GM10266 (cell line): ENCODE measurements around the gene SMYD3.
"Not testable (repeated sequence)": the region's sequence is repeated elsewhere in the genome, so short reads cannot be mapped to it uniquely, and the experiment has no call there.

Experiments
- DNase-seq: peaks from one replicate; pipeline ENCODE4 v3.0.0; 2012; ENCODE audit errors: extremely low spot score
- TF ChIP-seq, protein P1 (sequence below): IDR thresholded peaks from 2 replicates; pipeline ENCODE4 v1.5.1; 2012; ENCODE audit warnings: mild to moderate bottlenecking, low read depth; ENCODE audit not compliant: control insufficient read depth, insufficient read depth; ENCODE audit errors: missing control alignments

The SMYD3 gene

DNA sequence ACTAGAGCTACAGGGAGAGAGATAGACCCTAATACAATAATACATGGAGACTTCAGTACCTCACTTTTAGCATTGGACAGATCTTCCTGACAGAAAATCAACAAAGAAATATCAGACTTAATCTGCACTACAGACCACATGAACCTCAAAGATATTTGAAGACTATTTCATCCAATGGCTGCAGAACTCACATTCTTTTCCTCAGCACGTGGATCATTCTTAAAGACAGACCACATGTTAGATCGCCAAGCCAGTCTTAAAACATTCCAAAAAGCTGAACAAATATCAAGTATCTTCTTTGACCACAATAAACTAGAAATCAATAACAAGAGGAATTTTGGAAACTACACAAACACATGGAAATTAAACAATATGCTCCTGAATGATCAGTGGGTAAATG is 776.3 kb downstream of the SMYD3 start:
- TF ChIP-seq, protein P1, sequence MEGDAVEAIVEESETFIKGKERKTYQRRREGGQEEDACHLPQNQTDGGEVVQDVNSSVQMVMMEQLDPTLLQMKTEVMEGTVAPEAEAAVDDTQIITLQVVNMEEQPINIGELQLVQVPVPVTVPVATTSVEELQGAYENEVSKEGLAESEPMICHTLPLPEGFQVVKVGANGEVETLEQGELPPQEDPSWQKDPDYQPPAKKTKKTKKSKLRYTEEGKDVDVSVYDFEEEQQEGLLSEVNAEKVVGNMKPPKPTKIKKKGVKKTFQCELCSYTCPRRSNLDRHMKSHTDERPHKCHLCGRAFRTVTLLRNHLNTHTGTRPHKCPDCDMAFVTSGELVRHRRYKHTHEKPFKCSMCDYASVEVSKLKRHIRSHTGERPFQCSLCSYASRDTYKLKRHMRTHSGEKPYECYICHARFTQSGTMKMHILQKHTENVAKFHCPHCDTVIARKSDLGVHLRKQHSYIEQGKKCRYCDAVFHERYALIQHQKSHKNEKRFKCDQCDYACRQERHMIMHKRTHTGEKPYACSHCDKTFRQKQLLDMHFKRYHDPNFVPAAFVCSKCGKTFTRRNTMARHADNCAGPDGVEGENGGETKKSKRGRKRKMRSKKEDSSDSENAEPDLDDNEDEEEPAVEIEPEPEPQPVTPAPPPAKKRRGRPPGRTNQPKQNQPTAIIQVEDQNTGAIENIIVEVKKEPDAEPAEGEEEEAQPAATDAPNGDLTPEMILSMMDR: no peak
- no peak for DNase-seq

DNA sequence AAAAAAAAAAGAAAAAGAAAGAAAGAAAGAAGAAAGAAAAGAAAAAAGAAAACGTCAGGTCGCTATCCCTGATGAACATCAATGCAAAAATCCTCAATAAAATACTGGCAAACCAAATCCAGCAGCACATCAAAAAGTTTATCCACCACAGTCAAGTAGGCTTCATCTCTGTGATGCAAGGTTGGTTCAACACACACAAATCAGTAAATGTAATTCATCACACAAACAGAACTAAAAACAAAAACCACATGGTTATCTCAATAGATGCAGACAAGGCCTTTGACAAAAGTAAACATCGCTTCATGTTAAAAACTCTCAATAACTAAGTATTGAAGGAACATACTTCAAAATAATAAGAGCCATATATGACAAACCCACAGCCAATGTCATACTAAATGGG is 779.0 kb downstream of the SMYD3 start:
- DNase-seq: not testable (repeated sequence)

DNA sequence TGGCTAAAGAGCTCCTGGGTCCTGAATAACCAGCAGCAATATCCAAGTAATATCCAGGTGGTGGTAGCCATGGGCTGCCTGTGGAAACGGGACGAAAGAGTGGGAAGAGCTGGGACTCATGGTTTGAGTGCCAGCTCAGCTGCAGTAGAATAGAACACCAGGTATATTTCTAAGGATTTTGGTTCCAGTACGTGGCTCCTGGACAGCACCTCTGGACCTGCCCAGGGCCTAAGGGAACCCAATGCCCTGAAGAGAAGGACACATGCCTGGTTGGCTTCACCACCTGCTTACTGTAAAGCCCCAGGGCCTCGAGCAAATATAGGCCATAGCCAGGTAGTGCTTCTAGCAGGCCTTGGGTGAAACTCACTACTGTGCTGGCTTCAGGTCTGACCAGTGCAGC is 785.6 kb downstream of the SMYD3 start:
- TF ChIP-seq, protein P1: no peak
- DNase-seq: no peak

DNA sequence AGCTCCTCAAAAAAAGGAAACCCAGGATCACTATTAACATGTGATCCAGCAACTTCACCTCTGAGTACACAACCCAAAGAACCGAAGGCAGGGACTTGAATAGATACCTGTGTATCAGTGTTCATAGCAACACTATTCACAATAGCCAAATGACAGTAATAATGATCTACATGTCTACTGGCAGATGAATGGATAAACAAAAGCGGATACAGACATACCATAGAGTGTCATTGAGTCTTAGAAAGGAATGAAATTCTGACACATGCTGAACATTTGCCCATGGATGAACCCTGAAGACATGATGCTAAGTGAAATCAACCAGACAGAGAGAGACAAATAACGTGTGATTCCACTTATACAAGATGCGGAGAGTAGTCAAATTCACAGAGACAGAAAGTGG is 788.1 kb downstream of the SMYD3 start:
- DNase-seq: no peak
- TF ChIP-seq, protein P1: no peak

DNA sequence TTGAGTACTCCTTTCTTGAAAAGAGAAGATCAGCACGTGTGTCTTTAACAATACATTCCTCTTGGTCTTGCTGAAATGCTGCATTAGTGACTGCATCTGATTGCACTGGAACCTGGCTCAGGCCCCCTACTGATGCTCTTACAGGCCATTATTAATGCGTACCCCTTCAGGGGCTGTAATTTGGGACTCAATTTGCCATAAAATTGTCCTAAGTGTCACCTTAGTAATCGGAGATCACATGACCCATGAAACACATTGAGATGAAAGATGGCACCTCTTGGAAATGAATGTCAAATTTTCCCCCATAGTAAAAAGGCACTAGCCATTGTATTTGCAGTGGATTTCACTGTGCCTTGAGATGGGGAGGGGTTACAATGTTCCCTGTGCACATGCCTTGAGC is 789.0 kb downstream of the SMYD3 start:
- no peak for DNase-seq
- TF ChIP-seq, protein P1: no peak

DNA sequence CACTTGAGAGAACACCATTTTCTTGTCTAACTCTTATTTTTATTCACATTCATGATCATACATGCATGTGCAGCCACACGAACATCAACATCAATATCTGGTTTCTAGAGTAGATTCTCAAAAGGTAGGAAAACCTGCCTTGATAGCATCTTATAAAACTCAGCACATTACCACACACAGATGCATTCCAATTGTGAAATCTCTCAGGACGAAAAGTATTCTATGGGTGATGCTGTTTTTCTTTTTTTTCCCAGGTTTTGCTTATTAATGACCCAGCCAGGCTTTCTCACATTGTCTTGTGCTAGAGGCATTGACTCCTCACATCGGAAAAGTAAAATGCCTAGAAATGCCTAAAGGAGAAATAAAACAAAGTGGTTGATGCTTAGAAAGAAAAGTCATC is 789.5 kb downstream of the SMYD3 start:
- no peak for DNase-seq
- TF ChIP-seq, protein P1: no peak

DNA sequence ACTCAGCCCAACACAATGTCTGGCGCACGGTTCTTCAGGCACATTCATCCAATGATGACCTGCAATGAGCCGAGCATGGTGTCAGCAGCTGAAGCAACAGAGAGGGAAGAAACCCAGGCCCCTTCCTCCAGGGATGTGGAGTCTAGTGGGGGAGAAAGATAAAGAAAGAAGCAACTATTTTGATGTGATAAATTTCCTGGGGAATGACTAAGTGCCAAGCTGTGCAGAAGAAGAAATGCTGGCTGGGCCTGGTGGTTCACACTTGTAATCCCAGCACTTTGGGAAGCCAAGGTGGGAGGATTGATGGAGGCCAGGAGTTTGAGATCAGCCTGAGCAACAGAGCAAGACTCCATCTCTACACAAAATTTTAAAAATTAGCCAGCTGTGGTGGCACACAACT is 790.5 kb downstream of the SMYD3 start:
- TF ChIP-seq, protein P1: no peak
- DNase-seq: peak; percentile 0

DNA sequence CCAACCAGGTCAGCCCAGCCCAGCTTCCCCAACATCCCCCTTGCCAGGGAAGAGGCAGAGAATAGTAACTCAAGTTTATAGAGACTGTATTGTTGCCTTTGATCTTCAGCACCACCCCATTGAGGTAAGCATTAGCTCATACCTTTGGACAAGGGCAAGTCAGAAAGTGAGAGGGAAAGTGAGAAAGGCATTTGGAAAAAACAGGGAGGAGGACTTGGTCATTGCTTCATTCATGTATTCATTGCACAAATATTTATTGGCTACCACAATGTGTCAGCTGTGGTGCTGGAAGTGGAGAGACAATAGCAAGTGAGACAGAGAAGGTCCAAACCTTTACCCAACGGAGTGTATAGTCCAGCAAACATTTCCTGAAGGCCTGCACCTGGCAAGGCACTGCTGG is 791.1 kb downstream of the SMYD3 start:
- DNase-seq: no peak
- TF ChIP-seq, protein P1: no peak
